ENCODE measurements around the gene PRR35.
A peak's percentile ranks its signal among the peaks of the same experiment; 100 is the strongest.

PRR35 gene

GRCh38 chr16:529012-529575 lies 31.1 kb upstream of the PRR35 start:
- H3K27ac ChIP-seq = peak overlapping the region; percentile 94
- TF ChIP-seq CTCF (conservative IDR thresholded peaks at IDR 0.05) (no peak), ZFX (IDR thresholded peaks at IDR 0.05) (no peak)

- H3K27ac ChIP-seq = no peak overlapping the region; the same call in 1 of the 2 replicates
- no peak for TF ChIP-seq CTCF (conservative IDR thresholded peaks at IDR 0.05)
- TF ChIP-seq ZFX (IDR thresholded peaks at IDR 0.05) = no peak
Measured at GRCh38 chr16:530111-530817, 29.9 kb upstream of the PRR35 start.

GRCh38 chr16:531494-532125 lies 28.6 kb upstream of the PRR35 start:
- H3K27ac ChIP-seq = no peak overlapping the region
- TF ChIP-seq ZFX (IDR thresholded peaks at IDR 0.05) = no peak
- TF ChIP-seq CTCF (conservative IDR thresholded peaks at IDR 0.05) = no peak

- no peak for TF ChIP-seq ZFX (IDR thresholded peaks at IDR 0.05)
- no peak for TF ChIP-seq CTCF (conservative IDR thresholded peaks at IDR 0.05)
- no peak overlapping the region for H3K27ac ChIP-seq
Measured at GRCh38 chr16:533391-534123, 26.6 kb upstream of the PRR35 start.

GRCh38 chr16:534135-534534 lies 26.1 kb upstream of the PRR35 start:
- no peak for TF ChIP-seq ZFX (IDR thresholded peaks at IDR 0.05)
- no peak for TF ChIP-seq CTCF (conservative IDR thresholded peaks at IDR 0.05)
- no peak overlapping the region for H3K27ac ChIP-seq

GRCh38 chr16:534856-535445 lies 25.2 kb upstream of the PRR35 start:
- H3K27ac ChIP-seq = no peak overlapping the region
- TF ChIP-seq CTCF (conservative IDR thresholded peaks at IDR 0.05) = no peak
- no peak for TF ChIP-seq ZFX (IDR thresholded peaks at IDR 0.05)
